ENCODE data around the gene GPC4.

The GPC4 gene

DNA sequence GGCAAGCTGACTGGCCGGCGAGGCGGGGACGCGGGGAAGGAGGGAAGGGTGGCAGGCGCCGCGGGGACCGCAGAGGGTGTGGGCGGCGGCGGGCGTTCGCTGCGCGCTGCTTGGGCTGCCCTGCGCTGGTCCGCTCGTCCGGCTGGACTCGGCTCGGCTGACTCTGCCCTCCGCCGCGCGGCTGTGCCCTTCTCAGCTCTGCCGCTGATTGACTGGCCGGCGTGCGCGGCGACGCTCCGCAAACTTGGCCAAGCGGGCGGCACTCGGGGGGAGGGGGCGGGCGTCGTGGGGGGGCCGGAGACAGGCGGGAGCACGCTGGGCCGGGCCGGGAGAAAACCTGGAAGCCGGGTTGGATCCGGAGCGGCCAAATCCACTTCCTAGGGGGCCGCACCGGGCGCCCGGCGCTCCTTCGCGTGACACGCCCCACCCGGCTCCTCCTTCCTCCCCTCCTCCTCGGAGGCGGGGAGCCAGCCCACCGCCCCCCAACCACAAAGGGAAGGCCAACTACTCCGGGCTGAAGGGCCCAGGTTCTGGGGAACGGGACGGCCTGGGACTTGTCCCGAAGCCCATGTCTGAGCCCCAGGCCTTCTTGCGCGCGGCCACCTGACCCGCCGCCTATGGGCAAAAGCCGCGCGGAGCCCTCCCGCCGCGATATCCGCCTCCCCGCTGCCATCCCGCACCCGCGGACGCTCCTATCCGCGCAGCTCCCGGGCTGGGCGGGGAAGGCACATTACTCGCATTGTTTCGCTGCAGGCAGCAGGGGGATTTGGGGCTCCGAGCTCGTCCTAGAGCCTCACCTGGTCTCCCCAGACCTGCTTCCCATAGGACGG, at the start of gene GPC4:
GPC4 (minus strand) TSS at position 214 of the 830 bp plus-strand sequence. CDS start 524 bp downstream, outside the sequence.
- DNase-seq: no peak

DNA sequence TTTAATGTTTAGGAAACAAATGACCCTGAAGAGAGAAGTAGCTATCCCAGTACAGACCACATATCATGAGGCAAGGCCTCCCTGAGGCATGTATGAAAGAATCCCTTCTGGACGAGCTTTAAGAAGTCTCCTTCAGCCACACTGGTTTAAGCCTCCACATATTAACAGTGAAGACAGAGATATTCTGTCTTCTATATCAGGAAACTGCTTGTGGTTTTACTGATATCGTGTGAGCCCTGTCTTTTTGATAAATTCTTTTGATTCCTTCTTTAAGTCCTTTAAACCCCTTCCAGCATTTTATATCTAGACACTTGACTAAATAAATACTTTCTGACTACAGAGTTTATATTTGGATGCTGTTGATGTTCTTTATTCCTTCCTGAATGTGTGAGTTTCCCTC, 45.9 kb upstream of the GPC4 start:
- DNase-seq: peak; percentile 6

DNA sequence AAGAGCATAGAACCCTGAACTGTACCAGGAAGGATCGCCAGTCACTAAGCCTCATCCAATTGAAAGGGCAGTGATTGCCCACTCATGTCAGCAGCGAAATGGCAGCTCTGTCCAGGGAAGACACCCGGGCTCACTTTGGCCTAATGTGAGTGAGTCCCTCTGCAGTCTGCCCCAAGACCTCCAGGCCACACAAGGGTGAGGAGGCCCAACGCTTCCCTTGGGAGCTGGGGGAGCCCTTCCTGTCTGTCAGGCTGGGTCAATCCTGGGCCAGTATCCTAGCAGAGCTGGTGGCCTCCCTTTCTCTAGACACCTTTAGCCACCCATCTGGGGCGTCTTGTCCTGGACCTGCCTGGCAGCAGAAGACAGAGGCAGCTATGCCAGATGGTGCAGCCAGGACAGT, 39.6 kb upstream of the GPC4 start:
- DNase-seq: no peak

DNA sequence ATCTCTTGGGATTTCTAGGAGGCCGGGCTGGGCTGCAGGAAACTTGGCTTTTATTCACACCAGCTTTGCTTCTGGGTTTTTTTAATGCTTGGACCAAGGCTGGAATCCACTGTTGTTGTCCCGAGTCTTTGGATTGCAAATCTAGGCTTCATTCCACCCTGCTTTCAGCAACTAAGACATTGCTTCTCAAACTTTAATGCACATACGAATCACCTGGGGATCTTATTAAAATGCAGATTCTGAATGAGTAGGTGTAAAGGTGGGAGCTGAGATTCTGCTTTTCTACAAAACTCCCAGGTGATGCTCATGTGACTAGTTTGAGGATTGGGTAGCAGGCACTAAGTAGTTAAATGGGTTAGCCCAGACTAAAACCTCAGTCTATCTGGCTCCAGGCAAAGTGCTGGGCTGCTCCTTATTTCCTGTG, 39.2 kb upstream of the GPC4 start:
- DNase-seq: no peak

DNA sequence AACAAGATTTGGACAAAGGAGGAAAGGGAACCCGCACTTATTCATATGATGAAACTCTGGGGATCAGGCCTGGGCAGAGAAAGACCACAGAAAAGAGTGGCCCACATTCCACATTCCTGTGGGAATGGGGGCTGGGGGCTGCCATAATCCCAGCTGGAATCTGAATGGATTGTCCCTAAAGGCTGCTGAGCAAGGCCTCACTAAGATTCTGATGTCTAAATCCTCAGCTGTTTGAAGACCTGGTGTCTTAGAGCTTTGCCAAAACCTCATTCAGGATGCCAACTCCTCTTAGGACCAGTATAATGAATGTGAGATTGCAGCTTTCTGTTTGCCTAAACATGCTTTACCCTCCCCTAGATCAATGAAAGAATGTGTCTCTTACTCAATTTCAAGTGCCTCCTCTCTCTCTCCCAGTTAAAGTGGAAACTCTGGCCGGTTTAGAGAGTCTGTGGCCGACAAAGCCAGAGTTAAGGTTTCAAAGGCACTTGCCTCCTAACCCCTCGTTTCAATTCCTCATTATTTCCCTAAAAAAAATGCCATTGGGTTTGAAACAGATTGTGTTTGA, 33.3 kb upstream of the GPC4 start:
- DNase-seq: peak; percentile 87

DNA sequence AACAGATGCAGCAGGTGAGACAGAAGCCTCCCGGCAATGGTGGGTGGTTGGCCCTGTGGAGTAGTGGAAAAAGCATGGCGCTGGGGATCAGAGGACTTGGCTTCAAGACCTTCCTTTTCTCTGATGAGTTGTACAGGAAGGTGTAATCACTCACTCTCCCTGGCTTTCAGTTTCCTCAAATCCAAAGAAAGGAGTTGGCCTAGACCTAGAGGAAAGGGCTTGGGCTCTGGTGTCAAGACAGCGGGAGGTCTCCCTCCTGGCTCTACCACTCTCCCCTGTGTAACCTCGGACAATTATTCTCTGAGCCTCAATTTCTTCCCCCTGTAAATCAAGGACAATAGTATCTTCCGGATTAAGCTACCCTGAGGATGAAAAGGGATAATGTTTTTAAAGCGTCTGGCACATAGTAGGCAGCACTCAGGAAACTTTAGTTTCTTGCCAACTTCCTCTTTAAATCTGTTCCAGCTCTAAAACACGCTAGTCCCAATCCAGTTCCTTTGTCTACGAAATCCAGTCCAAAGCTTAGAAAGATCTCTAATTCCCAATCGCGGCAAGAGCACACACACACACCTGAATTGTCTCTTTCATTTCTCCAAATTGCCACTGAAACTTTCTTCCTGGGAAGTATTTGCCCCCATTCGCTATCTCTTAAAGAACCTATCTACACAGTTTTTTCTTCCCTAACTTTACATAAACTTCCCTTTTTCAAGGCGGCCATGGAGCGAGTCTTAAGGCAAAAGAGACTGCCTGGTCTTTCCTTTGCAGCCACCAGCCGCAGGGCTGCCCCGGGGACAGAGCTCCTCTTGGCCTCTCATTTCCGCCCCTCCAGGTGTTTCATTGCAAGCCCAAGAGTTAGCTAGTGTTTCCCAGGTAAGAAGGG, 29.9 kb upstream of the GPC4 start:
- DNase-seq: peak; percentile 35

DNA sequence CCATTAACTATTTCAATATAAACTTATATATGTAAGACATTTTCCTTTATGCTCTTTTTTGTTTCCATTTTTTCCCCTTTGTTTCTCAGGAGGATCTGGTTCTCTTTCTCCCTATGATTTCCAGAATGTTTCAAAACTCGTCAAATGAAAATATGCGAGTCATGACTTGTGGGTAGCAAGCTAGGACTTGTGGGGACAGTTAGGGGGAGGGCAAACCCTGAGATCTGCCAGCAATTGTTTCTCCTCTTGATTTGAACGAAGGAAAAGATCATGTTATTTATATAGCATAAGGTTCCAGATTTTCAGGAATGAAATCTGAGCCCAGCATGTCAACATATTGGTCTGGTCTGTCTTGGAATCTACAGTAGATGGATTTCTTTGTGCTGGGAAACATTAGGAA, 28.9 kb upstream of the GPC4 start:
- DNase-seq: no peak

DNA sequence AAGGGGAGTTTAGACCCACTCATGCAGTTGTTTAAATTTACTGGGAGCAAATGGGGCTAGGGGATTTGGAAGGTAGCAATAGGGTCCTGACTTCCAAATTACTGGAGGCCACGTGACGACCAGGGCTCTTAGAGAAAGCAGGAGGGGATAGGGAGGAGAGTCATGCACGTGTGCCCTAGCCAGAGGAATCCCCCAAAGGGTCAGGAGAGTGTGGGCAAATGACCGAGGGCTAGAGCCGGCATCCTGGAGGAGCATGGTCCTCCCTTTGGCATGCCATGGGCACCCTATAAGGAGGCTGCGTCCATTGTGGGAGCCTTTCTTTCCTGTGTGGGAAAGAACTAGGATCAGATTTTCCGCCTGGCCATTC, 25.5 kb upstream of the GPC4 start:
- DNase-seq: no peak

DNA sequence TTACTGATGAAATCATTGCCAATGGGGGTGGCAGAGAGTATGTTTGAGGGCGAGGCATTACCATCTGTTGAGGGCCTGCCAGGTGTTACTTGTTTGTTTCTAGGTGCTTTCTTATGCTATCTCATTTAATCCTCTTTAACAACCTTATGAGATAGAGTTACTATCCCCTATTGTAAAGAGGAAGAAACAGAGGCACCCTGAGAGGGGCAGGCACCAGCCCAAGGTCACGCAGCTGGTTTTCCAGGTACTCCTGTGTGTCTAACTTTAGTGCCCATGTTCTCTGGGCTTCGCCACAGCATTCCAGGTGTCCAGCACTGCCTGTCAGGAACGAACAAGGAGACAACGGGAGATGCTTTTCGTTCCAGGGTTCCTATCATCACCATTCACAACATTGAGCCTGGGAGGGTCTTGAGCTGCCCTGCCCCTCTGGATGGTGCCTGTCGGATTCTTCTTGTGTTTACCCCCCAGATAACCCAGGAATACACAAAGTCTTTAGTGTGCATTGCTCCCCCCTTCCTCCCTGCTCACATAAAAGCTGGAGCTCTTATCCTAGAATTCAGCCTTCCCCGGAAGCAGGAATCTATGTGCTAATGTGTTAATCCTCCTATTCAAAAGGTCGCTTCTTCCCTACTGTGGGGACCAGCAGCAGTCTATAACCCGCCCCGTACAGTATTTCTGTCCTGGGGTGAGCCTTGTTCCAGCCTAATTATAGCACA, 24.9 kb upstream of the GPC4 start:
- DNase-seq: no peak

DNA sequence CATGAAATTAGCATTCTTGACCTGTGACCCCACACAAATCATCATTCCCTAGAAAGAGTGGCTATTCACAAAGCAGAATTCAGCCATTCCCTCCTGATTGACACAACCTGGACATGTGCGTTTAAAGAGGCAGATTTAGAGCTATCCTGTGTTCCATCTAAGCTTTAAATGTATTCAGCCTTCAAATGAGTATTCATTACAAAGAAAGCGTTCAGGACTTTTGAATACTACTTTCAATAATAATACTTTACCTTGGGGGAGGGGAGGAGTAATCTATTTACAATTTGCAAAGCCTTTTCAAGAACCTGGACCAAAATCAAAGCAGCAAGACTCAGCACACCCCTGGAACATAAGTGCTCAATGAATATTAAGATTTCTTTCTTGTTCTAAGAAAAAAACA, 22.5 kb upstream of the GPC4 start:
- DNase-seq: no peak

DNA sequence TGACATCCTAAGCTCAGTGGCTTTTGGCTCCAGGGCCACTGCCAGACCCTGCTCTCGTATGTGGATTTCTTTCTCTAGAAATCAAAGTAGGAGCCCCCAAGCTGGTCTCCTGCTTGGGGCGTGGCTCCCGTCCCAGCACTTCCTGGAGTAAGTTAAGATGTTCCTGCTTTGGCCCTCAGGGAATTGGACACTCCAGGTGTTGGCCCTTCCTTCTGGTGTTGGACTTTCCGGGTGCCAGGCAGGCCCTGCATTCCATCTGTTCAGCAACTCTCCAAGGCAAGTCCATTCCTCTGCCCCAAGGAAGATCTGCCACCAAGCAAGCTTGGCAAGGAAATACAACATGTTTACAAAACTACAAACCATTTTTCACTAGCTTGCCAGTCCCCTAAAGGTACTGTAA, 22.1 kb upstream of the GPC4 start:
- DNase-seq: no peak

DNA sequence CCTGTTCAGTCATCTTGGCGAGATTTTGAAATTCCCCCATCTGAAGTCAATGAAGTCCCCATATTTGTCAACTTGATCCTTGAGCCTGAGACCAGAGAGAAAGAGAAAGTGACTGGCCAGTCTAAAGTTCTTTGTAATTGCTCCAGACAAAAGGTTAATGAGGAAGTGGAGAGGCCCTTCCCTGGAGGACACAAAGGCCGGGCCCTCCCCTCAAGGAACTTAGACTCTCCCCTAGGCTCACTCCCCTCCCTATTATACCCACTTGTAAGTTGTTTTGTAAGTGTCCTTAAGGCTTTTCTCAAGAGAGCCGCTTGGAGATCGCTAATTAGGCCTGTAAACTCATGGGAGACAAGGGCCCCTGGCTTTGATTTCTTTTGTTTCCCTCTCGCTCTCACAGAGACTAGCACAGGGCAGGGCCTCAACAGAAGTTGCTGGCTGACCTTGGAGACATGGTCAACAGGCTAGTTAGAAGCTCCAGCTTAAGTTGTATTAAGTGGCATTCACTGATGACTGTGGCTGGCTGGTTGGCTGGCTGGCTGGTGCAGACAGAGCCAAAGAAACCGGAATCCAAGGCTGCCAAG, 20.3 kb upstream of the GPC4 start:
- DNase-seq: no peak

DNA sequence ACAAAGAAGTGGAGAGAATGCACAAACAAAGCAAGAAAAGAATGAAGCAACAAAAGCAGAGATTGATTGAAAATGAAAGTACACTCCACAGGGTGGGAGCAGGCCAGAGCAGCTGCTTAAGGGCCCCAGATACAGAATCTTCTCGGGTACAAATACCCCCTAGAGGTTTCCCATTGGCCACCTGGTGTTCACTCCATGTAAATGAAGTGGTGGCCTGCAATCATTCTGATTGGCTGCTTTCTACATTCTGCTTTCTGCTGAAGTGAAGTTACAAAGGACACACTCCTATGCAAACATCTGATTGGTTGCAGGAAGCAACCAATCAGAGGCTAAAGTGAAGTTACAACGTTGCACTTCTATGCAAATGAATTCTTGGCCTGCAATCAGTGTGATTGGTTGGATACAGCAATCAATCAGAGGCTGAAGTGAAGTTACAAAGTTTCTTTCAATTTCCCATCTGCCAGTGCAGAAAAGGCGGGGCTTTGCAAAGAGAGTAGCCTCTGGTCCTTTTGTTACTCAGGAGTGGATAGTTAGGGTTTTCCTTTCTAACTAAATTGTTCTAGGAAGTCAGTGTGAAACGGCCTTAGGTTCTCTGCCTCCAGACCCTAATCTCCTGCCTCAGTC, 19.0 kb upstream of the GPC4 start:
- DNase-seq: no peak

DNA sequence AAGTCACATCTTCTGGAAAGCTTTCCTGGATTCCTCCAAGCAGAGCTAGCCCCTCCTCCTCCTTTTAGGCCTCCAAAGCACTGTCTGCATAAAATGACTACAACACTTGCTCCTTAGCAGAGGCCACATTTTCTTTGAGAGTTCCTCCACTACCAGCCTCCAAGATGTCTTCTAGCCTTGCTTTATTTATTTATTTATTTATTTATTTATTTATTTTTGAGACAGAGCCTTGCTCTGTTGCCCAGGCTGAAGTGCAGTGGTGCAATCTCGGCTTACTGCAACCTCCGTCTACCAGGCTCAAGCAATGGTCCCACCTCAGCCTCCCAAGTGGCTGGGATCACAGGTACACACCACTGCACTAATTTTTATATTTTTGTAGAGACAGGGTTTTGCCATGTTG, 4.6 kb upstream of the GPC4 start:
- no peak for DNase-seq

DNA sequence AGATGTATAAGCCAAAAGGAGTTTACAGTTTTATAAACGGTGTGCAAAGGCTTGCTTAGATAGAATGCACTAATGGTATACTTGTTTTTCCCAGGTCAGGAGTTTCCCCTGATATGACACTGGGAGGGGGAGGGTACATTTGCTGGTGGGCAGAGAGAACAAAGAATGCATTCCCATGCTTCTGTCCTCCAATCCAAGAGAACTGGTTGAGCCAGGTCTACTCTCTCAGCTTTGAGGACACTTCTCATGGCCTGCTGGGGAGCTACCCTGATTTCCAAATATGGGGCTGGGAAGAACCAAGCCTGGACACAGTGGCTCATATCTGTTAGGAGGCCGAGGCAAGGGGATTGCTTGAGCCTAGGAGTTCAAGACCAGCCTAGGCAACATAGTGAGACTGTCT, 3.3 kb upstream of the GPC4 start:
- DNase-seq: no peak

DNA sequence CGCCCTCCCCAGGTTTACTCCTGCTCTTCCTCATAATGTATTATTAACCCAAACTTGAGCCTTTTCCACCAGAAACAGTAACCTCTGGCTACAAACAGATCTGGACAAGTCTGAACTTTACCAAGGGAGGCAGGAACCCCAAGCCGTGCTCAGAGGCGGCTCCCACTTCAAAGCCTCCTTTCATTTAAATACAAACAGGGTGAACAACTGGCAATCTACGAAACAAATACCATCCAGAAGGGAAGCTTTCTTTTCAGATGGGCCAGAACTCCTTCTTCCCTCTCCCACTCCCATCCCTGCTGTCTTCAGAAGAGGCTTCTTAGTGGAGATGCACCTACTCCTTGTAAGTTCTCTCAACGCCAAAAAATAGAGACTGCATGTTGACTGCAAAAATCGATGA, 2.1 kb upstream of the GPC4 start:
- DNase-seq: no peak

DNA sequence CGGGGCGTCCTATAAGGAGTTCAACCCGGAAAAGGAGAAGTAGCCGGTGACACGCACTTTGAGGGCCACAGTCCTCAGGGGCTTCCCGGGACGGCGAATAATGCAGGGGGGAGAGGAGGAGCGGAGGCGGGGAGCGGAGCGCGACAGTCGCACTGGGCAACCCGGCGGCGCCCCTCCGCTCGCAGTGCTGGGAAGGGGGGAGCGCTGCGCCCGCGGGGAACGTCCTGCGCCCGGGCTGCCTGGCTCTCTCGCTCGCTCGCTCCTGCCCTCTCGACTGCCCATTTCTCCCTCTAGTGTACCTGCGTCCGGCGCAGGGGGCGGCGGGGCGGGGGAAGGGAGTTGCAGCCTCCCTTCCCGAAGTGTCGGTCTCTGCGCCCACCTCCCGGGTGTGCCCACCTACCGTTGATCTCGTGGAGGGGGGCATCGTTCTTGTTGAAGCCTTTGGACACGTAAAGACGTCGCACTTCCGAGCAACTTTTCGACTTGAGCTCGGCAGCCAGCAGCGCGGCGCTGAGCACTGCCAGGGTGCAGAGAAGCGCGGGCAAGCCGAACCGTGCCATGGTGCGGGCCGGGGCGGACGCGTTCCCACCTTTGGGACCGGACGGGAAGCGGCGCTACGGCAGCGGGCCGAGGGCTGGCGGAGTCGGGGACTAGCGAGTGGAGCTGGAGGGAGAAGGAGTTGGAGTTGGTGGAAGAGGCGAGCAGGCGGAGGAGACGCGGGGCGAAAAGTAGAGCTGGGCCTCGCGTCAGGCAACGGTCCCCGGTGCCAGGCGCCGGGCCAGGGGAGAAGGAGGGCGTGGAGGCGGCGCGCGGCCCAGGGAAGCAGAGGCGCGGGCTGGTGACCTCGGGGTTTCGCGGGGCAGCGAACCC, 648 bp downstream of the GPC4 start:
- DNase-seq: no peak

DNA sequence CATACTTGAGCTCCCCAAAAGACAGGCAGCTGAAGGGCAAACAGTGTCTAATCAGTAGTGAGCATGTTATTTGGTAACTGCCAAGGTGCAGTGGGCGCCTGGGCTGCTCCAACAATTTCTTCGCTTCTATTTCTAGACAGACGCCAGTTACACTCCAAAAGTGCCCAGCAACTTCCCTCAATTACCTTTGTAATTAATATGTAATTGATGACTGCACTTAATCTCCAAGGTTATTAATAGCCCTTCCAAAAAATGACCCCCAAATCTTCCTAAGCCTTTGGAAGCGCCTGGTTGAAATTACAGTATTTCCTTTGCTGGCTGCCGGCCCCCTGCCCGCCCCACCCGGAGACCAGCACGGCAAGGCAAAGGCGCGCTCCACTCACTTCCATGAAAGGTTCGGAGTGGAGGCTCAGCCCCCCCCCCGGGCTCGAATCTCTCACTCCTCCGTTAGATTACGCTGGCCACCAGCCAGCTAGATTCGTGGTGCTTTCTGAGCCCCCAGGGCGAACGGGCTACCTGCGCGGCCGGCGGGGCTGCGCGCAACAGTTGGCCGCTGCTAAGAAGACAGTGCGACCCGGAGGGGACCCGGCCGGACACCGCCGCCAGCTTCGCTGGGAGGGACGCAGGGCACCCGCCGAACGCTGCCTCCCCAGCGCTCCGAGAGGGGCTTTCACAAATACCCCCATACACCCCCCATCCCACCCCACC, 1.9 kb downstream of the GPC4 start:
- DNase-seq: no peak

DNA sequence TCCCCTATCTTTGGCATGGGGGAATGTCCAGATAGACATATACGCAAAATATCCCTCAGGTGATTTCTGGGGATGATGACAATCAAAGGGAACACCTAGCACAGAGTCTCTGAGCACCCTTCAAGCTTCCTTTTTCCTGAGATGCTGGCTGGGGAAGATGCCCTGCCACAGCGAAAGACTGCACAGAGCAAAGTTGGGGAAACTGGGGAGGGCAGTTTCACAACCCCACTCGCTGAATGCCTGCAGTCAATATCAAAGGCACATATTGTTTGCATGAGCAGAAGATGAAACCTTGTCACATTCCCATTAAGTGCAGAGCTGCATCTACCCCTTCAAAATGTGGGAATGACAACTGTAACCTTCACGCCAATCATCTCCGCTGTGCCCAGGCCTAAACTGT, 2.6 kb downstream of the GPC4 start:
- DNase-seq: no peak

DNA sequence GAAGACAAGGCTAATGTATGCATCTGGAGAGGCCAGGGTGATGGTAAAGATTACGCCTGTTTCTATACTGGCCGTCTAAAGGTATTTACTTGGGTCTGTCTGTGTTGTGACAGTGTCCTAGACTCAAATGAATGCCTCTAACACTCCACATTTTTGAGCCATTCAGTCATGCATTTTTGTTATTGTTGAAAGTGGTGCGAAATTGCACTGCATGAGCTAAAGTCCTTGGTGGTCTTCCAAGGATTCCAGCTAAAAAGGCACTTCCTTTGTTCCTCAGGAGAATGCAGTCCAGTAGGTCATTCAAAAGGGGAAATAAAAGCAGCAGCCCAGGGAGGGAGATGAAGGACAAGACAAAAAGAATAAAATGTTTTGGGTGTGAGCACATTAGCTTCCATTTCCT, 3.0 kb downstream of the GPC4 start:
- no peak for DNase-seq

DNA sequence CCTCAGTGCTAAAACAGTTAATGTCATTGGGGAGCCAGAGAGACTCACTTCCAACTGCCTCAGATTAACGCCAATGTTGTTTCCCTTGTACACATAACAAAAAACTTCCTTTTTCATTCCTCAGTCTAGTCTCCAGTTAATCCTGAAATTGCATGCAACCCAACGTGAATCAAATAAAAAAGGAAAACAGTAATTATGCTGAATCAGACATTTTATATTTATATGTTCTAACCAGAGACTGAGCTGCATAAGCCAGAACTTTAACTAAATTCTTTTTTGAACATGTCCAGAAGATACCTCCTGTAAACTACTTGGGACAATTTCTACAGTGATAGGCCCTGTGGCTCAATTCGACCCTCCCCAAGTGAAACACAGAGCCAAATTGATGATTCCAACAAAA, 4.7 kb downstream of the GPC4 start:
- no peak for DNase-seq

Measured in MV-4-11 (cell line).